ENCODE measurements around the gene JAK2.

Gene JAK2

GRCh38 chr9:5110867-5111681 is 126.0 kb downstream of the JAK2 start:
- DNase-seq = no peak
- Mint-ChIP-seq H3K27me3 (ENCODE audit: low read depth, poor library complexity) (no peaks in the 10 kb centered on the region), H3K36me3 (ENCODE audit: low read depth) (peaks cover 28% of the 10 kb centered on the region), H3K4me1 (no peaks in the 10 kb centered on the region), H3K9me3 (peaks cover 14% of the 10 kb centered on the region), H3K4me3 (no peak overlapping the region), H3K27ac (no peak overlapping the region)
- TF ChIP-seq, protein P1, sequence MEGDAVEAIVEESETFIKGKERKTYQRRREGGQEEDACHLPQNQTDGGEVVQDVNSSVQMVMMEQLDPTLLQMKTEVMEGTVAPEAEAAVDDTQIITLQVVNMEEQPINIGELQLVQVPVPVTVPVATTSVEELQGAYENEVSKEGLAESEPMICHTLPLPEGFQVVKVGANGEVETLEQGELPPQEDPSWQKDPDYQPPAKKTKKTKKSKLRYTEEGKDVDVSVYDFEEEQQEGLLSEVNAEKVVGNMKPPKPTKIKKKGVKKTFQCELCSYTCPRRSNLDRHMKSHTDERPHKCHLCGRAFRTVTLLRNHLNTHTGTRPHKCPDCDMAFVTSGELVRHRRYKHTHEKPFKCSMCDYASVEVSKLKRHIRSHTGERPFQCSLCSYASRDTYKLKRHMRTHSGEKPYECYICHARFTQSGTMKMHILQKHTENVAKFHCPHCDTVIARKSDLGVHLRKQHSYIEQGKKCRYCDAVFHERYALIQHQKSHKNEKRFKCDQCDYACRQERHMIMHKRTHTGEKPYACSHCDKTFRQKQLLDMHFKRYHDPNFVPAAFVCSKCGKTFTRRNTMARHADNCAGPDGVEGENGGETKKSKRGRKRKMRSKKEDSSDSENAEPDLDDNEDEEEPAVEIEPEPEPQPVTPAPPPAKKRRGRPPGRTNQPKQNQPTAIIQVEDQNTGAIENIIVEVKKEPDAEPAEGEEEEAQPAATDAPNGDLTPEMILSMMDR (IDR thresholded peaks at IDR 0.05) = no peak

DNA sequence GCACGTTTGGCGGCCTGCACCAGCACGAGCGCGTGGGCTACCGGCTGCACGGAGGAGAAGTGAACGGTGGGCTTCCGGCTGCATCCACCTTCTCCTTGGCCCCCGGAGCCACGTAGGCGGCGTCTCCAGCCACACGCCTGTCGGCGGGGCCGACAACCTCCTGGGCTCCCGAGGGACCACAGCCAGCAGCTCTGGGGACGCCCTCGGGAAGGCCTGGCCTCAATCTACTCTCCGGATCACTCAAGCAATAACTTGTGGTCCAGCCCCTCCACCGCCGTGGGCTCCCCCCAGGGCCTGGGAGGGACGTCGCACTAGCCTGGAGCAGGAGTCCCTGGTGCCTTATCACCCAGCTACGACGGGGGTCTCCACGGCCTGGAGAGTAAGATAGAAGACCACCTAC is 126.6 kb downstream of the JAK2 start:
- peaks cover 14% of the 10 kb centered on the region for H3K9me3 Mint-ChIP-seq
- H3K4me1 Mint-ChIP-seq = no peaks in the 10 kb centered on the region
- H3K27me3 Mint-ChIP-seq (ENCODE audit: low read depth, poor library complexity) = no peaks in the 10 kb centered on the region
- DNase-seq = no peak
- H3K4me3 Mint-ChIP-seq = no peak overlapping the region
- TF ChIP-seq, protein P1 (IDR thresholded peaks at IDR 0.05) = no peak
- H3K36me3 Mint-ChIP-seq (ENCODE audit: low read depth) = peaks cover 28% of the 10 kb centered on the region
- no peak overlapping the region for H3K27ac Mint-ChIP-seq

DNA sequence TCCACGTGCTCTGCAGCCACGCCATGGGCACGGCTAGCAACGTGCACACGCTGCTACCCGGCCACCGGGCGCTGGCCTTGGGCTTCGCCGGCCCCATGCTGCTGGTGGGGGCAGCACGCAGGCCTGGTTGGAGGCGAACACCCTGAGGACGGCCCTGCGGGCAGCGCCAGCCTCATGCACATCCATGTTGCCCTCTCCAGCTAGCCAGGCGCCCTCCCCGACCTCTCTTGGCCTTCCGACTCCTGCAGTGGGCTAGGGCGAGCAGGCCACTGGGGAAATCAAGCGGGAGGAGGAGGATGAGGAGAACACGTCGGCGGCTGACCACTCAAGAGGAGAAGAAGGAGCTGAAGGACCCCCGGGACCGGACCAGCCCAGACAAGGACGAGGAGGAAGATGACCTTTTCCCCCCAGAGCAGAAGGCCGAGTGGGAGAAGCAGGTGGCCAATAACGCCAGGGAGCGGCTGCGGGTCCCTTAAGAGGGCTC is 127.1 kb downstream of the JAK2 start:
- Mint-ChIP-seq H3K4me3 (no peak overlapping the region), H3K4me1 (no peaks in the 10 kb centered on the region), H3K9me3 (peaks cover 14% of the 10 kb centered on the region), H3K27ac (no peak overlapping the region), H3K27me3 (ENCODE audit: low read depth, poor library complexity) (no peaks in the 10 kb centered on the region), H3K36me3 (ENCODE audit: low read depth) (peaks cover 28% of the 10 kb centered on the region)
- TF ChIP-seq, protein P1 (IDR thresholded peaks at IDR 0.05) = no peak
- DNase-seq = no peak

GRCh38 chr9:5112646-5113045 is 127.6 kb downstream of the JAK2 start:
- DNase-seq = no peak
- H3K4me3 Mint-ChIP-seq = no peak overlapping the region
- peaks cover 28% of the 10 kb centered on the region for H3K36me3 Mint-ChIP-seq (ENCODE audit: low read depth)
- TF ChIP-seq, protein P1 (IDR thresholded peaks at IDR 0.05) = no peak
- no peaks in the 10 kb centered on the region for H3K27me3 Mint-ChIP-seq (ENCODE audit: low read depth, poor library complexity)
- peaks cover 14% of the 10 kb centered on the region for H3K9me3 Mint-ChIP-seq
- H3K27ac Mint-ChIP-seq = no peak overlapping the region
- no peaks in the 10 kb centered on the region for H3K4me1 Mint-ChIP-seq

- Mint-ChIP-seq H3K9me3 (peaks cover 14% of the 10 kb centered on the region), H3K4me1 (no peaks in the 10 kb centered on the region), H3K4me3 (no peak overlapping the region), H3K27me3 (ENCODE audit: low read depth, poor library complexity) (no peaks in the 10 kb centered on the region), H3K27ac (no peak overlapping the region), H3K36me3 (ENCODE audit: low read depth) (peaks cover 28% of the 10 kb centered on the region)
- DNase-seq = no peak
- TF ChIP-seq, protein P1 (IDR thresholded peaks at IDR 0.05) = no peak
Measured at GRCh38 chr9:5113523-5113922, 128.5 kb downstream of the JAK2 start.

Data from nephron progenitor cell (in vitro differentiated cells).